ENCODE results near the gene WNT3. TPM values are rescaled to one million over a fixed set of nuclear protein-coding genes. Genes with fewer than 3 reads are reported as not detected.
A peak's percentile ranks its signal among the peaks of the same experiment; 100 is the strongest.
"Not testable (repeated sequence)": the region's sequence is repeated elsewhere in the genome, so short reads cannot be mapped to it uniquely, and the experiment has no call there.

WNT3 gene
- polyA plus RNA-seq (2013, experiment 1 of 2; ENCODE audit: insufficient read length) = 1.9 TPM
- 1.7 TPM for polyA plus RNA-seq (2013, experiment 2 of 2; ENCODE audit: insufficient read length)

DNA sequence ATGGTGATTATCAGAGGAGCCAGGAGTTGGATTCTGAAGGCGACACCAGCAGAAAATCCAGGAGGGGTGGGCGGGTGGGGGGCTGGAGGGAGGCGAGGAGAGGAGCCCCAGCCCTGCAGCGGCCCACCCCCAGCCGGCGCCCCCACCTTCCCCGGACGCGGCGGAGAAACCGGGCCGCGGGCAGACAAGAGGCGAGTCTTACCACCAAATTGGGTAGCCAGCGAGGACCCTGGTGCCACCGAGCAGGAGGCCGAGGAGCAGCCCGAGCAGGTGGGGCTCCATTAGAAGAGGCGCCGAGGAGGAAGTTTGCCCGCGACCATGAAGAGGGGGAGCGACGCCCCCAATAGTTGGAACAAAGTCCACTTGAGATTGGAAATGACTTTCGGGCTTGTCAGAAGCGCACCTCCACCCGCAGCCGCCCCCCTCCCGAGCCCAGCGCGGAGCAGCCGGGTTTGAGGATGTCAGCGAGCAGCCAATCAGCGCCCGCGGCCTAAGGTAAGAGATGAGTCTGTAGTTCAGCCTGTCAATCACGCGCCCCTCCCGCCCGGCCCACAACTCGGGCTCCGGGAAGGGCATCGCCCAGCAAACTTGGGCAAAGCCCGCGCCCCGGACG is at the start of gene WNT3:
TSS of gene WNT3 (minus strand) at position 377 of the 613 bp plus-strand sequence. CDS start at position 282, 95 bp downstream.
- no peak for DNase-seq

- no peak for DNase-seq
Observed at GRCh38 chr17:46866747-46867146, 48.3 kb upstream of the WNT3 start.

DNA sequence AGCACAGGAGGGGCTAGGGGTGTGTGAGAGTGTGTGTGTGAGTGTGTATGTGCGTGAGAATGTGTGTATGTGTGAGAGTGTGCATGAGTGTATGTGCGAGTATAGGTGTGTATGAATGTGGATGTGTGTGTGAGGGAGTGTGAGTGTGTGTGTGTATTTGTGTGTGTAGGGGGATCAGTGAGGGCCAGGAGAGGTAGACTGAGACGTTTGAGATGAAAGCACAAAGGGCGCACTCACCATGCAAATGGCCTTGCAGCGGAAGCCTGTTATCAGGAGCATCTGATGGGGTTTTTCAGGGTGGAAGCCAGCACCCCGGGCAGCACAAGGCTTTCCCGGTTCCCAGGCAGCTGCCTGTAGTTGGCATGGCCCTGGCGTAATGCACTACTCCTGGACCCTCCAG is 47.8 kb upstream of the WNT3 start:
- no peak for DNase-seq

DNA sequence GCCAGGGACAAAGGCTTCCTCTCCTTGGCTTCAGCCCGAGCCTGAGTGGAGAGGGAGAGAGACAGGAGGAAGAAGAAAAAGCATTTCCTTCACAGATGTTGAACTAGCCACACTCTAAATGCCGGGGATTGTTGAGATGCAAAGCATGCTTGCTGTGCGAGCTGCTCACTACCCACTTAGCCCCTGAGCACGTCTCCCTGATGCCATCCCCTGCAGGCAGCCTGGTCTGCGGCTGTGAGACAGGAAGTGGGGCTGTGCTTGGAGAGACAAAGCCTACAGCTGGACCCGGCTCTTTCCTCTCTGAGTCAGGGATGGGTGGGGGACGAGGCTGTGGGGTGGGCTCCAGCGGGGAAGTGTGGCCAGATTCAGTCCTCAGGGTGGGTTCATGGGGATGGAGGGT is 46.6 kb upstream of the WNT3 start:
- peak; percentile 78 for DNase-seq

- no peak for DNase-seq
Observed at GRCh38 chr17:46863383-46864121, 45.1 kb upstream of the WNT3 start.

GRCh38 chr17:46862949-46863348 is 44.5 kb upstream of the WNT3 start:
- no peak for DNase-seq

DNA sequence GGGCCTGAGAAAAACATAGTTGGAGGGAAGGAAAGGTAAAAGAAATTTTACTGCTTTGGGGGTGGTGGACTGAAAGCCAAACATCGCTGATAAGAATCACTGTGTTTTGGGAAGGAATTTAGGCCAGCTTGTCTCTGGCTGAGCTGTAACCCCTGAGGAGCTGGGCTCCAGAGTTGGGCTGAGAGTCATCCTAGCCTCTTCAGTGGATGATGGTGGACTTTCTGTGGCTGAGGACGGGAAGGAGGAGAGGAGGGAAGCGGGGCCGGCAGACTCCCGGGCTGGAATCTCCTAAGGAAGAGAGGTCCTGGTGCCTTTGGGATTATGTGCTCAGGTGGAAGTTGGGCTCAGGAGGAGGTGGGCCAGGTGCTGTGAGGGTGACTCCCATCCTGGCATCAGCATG is 41.5 kb upstream of the WNT3 start:
- no peak for DNase-seq

GRCh38 chr17:46857600-46857999 is 39.1 kb upstream of the WNT3 start:
- no peak for DNase-seq

- DNase-seq = no peak
Observed at GRCh38 chr17:46854948-46855347, 36.5 kb upstream of the WNT3 start.

DNA sequence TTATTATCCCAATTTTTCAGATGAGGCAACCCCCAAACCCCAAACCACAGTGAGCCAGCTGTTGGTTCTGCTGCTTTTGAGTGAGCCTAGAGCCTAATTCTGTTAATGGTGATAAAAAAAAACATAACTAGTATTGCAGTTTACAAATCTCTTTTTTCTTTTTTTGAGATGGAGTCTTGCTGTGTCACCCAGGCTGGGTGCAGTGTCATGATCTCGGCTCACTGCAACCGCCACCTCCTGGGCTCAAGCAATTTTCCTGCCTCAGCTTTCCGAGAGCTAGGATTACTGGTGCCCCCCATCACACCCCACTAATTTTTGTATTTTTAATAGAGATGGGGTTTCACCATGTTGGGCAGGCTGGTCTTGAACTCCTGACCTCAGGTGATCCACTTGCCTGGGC is 36.0 kb upstream of the WNT3 start:
- DNase-seq = no peak

DNA sequence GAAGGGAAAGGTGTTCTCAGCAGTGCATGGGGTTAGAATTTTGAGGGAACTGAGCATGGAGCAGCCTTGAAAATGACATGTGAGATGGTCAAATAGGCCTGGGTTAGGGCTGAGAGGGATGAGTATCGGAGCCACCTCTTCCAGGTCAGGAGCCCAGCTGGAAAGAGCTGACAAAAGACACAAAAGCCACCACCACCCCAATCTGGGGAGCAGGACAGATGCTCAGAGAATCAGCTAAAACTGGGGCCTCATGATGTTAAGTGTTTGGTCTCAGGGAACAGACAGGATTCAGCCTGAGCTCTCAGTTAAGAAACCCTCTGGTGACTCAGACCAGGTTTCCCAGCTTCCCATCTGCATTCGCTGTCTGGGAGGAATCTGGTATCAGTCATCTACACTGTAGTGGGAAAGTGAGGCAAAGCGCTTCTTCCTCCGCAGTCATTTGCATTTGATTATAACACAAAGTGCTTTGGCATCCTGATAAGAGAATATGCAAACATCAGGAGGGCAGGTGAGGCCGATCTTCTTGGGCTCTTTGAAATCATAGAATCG is 35.5 kb upstream of the WNT3 start:
- DNase-seq = peak; percentile 62

DNA sequence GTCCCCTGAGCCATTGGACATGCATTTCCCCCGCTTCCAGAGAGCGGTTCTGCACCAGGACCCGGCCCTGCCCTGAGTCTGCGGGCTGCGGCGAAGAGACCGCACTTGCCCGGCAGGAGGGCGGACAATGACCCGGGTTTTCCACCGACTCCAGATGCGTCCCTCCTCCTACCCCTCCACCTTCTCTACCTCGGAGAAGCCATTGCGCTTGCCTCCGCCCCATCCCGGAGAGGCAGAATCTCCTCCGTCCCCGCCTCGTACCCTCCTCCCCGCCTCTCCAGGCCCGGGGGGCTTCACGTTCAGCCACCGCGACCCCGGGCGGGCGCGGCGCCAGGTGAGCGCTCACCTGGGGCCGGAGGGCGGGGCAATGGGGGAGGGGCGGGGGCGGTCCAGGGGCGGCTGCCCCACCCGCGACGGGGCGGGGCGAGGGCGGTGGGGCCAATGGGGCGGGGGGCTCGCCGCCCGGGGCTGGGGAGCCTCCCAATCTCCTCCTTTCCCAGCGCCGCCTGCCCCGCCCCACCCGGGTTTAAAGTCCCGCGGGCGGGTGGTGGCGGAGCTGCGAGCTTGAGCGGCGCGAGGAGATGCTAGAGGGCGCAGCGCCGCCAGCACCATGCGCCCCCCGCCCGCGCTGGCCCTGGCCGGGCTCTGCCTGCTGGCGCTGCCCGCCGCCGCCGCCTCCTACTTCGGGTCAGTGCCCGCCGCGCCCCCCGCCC is 32.7 kb upstream of the WNT3 start, which contains the start of gene WNT9B:
TSS of gene WNT9B (plus strand) at position 555 of the 713 bp plus-strand sequence. CDS start at position 611, 56 bp downstream.
- no peak for DNase-seq

DNA sequence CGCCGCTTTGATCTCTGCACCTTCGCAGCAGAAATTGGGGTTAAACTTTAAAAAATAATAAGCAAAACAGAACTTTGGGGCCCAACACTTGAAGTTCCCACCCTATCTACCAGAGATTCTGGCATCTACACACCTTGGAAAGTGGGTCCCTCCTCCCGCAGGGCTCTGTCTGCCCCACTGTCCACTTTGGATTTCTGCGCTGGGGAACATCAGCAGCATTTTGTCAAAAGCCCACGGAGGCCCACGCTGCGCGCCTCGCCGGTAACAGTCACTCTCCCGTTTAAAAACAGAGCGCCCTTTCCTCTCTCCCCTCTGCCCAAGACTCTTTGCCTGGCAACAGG is 32.2 kb upstream of the WNT3 start:
- DNase-seq = no peak

- no peak for DNase-seq
Observed at GRCh38 chr17:46848534-46848933, 30.0 kb upstream of the WNT3 start.

DNA sequence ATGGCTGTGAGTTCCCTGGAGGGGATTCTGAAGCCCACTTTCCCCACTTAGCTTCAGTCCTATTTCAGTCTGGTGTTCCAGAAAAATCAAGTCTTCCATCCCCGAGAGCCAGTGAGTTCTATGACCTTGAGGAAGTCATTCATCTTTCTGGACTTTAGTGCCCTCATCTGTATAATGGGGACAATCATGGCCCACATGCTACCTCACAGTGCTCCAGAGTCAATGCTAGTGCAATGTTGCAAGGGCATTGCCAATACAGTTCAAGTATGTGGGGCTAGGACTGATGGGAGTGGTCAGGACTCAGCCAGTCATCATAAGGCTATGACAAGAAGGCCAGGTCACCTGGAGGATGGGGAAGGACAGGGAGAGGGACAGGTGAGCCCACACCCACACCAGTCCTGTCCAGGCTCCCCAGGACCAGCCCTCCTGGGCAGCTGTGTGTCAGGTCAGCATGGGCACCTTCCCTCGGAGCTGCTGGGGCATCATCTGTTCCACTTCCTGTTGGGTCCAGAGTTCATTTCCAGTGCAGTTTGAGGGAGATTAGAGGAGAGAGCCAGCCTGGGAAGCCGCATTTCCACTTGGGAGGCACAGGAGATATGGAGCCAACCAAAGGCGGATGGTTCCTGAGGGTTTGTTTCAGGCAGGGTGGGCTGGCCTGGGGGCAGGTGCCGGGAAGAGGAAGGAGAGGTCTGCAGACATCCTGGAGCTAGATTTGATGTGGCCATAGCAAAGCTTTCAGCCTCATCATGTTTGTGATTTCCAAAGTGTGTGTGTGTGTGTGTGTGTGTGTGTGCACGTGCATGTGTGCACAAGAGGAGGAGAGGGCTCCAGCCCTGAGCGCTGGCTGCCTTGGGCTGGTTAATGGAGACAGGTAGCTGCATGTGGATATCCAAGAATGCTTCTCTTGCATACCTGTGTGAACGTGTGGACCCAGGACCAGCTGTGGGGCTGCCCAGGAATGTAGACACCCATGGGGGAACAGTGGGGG is 29.0 kb upstream of the WNT3 start:
- DNase-seq = no peak

DNA sequence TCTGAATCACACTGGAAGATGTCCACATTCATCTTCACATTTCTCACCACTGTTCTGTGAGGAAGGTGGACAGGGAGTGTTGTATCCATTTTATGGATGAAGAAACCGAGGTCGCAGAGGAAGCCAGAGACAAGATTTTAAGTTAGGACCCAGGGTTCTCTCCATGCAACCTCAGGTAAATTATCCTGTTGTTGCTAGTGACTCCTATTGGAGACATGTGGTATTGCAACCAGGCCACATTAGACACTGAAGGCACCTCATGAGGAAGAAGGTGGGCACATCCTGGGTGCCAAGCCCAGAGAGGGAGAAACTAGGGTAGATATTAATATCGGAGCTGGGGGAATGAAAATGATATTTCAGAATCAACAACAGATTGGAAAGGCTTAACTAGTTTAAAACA is 24.3 kb upstream of the WNT3 start:
- DNase-seq = no peak

DNA sequence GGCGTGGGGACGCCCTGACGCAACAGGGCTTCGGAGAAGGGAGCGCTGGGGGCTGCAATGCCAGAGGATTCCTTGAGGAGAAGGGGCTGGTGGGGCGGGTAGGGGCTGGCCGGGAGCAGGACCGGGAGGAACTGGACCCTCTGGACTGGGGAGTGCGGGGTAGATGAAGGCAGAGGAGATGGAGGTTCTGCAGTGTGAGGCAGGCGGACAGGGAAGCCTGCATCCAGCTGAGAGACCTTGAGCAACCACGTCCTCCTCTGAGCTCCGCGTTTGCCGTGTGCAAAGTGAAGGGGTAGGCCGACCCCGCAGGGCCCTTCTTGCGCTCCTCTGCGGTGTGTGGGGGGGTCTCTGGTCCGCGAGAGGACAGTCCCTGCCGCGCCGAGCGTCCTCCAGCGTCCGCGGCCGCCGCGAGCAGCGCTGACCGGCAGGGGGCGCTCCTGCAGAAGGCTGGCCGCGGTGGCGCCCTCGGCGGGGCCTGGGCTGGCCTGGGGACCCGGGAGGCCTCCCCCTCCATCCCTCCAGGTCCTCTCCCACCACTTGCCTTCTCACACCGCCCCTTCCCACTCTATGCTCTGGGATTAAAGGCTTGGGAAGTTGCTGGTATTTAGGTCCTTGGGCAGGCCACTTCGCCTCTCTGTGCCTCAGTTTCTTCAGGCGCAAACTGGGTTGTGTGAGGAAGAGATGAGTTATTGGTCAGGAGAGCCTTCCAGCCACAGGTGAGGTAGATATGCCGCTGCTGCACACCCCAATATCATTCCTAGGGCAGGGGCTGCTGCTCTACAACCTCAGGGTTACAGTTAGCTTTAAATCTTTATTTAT is 23.3 kb upstream of the WNT3 start:
- DNase-seq = no peak

DNA sequence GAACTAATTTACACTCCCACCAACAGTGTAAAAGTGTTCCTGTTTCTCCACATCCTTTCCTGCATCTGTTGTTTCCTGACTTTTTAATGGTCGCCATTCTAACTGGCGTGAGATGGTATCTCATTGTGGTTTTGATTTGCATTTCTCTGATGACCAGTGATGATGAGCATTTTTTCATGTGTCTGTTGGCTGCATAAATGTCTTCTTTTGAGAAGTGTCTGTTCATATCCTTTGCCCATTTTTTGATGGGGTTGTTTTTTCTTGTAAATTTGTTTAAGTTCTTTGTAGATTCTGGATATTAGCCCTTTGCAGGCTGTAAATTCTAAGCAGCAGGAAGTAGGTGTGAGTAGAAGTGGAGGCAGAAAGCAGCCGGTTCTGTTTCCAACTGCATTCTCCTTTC is 22.1 kb upstream of the WNT3 start:
- not testable (repeated sequence) for DNase-seq

DNA sequence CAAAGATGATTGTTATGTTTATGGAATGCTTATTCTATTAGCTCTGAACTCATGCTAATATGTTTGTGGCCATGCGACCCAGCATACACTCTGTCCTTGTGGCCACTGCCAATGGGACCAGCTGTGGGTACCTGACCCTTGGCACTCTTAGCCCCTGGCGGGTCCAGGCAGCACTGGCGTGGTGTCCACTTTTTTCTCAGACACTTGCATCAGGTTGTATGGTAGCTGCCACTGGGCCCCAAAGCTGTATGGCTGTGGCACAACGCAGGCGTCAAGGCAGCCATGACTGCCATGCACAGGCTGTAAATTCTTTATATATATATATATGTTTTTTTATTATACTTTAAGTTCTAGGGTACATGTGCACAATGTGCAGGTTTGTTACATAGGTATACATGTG is 20.7 kb upstream of the WNT3 start:
- DNase-seq = no peak

DNA sequence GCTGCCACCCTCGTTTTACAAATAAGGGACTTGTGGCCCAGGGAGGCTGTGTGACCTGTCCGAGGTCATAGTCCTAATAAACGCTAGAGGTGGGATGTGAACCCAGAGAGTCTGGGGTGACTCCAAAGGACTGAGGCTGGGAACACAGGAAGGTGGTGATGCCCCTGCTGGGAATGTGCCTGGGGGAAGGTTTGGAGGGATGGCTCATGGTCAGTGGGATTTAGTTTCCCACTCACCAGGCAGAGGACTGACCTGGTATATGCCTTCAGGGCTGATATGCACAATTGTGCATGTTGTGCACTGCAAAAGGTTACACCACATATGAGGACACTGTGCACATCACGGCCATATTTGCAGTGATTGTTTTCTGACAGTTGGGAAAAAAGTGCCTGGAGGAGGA is 19.0 kb upstream of the WNT3 start:
- DNase-seq = no peak

DNA sequence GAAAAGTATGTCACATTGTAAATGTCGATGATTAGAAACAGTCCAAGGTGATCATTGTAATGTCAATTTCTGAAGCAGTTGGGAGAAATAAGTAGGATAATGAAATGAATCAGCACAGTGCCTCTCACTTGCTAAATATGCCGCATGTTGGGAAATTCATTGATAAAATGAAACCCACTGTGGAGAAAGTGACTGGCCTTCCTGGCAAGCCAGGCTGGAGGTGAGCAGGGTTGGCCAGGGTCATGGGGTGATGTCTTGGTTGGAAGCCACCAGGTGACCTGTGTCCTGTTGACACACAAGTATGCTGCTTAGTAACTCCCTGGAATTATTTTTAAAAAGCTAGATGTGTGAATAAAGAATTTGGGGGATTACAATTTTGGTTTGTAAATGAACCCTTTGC is 18.0 kb upstream of the WNT3 start:
- no peak for DNase-seq
